GM12874 (cell line): ENCODE data around the gene SHB.

Source experiments
- TF ChIP-seq, protein P1 (sequence below): IDR thresholded peaks from 2 replicates; pipeline ENCODE4 v1.5.1; 2011; ENCODE audit warnings: low read depth, mild to moderate bottlenecking, control low read depth, low read length, moderate library complexity; ENCODE audit not compliant: insufficient read depth

The SHB gene

DNA sequence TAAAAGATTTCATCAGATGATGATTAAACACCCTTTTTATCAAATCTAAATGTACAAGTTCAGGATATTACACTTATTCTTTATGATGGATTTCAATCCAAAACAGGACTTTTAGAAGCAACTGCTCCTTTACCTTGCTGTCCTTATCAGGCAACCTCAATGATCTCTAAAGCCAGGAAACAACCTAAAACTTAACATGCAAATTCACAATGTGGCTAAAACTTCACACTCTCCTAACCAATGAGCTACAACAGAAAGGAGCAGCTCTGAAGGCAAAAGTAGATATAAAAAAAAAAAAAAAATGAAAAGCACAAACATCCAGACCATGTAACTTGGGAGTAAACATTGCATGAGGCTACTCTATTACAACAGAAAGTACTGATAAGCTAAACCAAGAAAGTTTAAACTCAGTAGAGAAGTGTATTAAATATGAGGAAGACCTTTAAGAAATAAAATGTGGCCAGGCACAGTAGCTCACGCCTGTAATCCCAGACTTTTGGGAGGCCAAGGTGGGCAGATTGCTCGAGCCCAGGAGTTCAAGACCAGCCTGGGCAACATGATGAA lies 188.0 kb downstream of the SHB start:
- TF ChIP-seq, protein P1, sequence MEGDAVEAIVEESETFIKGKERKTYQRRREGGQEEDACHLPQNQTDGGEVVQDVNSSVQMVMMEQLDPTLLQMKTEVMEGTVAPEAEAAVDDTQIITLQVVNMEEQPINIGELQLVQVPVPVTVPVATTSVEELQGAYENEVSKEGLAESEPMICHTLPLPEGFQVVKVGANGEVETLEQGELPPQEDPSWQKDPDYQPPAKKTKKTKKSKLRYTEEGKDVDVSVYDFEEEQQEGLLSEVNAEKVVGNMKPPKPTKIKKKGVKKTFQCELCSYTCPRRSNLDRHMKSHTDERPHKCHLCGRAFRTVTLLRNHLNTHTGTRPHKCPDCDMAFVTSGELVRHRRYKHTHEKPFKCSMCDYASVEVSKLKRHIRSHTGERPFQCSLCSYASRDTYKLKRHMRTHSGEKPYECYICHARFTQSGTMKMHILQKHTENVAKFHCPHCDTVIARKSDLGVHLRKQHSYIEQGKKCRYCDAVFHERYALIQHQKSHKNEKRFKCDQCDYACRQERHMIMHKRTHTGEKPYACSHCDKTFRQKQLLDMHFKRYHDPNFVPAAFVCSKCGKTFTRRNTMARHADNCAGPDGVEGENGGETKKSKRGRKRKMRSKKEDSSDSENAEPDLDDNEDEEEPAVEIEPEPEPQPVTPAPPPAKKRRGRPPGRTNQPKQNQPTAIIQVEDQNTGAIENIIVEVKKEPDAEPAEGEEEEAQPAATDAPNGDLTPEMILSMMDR = no peak

DNA sequence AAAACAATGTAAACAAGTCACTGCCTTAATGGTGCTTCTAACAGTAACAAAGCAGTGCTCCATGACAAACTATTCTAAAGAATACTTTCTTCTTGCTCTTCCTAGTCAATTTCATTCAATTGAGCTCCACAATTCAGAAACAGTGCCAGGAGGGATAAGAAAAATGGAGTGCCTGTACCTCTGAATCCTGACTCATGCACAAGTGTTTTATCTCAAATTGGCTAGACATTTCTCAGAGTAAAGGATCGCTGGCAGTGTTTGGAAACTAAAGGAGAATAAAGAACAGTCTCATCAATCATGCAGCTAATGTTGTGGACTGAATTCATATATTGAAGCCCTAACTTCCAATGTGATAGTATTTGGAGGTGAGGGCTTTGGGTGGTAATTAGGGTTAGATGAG lies 192.7 kb downstream of the SHB start:
- TF ChIP-seq, protein P1 = no peak

DNA sequence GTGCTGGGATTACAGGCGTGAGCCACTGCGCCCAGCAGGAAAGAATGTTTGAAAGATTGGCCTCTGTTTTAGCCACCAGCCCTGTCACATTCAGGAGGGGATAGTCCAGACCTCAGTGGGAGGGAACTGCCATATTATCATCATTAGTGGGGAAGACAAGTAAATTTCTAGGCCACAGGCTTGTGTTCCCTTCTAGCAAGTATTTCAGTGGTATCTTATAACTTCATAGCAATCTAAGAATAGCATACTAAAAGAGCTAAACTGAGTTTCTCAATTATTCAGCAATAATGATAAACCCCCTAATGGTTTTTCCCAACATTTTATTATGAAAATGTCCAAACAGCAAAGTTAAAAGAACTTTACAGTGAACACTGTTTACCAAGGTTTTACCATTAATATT lies 195.1 kb downstream of the SHB start:
- TF ChIP-seq, protein P1 = no peak

DNA sequence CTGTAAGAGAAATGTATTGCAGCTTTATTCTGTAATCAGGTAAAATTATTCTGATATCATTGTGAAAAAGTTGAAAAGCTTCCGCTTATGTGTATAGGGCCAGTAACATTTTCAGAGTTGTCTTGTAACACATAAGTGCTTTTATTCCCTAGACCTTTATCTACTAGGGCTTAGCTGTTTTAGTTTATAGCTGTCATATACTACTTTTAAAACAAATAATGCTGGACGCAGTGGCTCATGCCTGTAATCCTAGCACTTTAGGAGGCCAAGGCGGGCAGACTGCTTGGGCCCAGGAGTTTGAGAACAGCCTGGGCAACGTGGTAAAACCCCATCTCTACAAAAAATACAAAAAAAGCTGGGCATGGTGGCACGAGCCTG lies 198.2 kb downstream of the SHB start:
- TF ChIP-seq, protein P1 = no peak

DNA sequence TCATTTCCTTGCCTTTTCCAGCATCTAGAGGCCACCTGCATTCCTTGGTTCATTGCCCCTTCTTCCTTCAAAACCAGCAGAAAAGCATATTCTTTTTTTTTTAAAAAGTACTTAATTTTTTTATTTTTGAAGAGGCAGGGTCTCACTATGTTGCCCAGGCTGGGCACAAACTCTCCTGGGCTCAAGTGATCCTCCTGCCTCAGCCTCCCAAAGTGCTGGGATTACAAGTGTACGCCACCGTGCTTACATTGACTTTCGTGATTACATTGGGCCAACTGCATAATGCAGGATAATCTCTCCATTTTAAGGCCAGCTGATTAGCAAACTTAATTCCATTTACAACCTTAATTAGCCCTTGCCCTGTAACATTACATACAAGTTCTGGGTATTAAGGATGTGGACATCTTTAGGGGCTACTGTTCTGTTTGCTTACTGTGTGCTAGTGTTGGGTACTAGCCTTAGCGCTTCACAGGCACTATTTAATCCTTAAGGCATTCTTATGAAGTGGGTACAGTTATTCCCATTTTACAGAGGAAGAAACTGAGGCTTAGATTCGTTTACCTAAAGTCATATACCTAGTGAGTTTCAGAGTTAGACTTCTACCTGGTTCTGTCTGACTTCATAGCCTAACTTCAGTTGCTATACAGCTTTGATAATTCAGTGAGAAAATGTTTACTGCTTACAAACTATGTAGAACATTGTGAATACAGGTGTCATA lies 198.8 kb downstream of the SHB start:
- TF ChIP-seq, protein P1 = no peak
